ENCODE data around the gene PCDH17.

DNA sequence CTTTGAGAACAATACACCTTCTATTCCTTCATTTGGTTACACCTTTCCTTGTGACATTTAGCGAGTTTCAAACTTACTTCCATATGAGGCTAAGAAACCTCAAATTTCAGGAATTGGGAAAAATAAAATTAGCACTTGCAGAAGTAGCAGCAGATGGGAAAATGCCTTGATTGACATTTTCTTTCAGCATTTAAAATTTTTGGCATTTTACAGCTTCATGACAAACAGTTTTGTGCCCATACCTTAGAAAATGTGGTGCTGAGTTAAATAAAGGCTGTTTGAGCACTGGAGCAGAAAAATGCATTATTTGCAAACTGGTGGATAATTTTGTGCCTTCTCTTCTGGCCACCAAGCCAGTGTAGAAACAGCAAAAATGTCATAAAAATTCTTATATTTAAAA, 95.4 kb downstream of the PCDH17 start:
- TF ChIP-seq, protein P1, sequence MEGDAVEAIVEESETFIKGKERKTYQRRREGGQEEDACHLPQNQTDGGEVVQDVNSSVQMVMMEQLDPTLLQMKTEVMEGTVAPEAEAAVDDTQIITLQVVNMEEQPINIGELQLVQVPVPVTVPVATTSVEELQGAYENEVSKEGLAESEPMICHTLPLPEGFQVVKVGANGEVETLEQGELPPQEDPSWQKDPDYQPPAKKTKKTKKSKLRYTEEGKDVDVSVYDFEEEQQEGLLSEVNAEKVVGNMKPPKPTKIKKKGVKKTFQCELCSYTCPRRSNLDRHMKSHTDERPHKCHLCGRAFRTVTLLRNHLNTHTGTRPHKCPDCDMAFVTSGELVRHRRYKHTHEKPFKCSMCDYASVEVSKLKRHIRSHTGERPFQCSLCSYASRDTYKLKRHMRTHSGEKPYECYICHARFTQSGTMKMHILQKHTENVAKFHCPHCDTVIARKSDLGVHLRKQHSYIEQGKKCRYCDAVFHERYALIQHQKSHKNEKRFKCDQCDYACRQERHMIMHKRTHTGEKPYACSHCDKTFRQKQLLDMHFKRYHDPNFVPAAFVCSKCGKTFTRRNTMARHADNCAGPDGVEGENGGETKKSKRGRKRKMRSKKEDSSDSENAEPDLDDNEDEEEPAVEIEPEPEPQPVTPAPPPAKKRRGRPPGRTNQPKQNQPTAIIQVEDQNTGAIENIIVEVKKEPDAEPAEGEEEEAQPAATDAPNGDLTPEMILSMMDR (IDR thresholded peaks at IDR 0.05) = no peak
- TF ChIP-seq POLR2AphosphoS5 (IDR thresholded peaks at IDR 0.05) = no peak
- no peak for TF ChIP-seq EP300 (IDR thresholded peaks at IDR 0.05)
